Neuronal stem cell (in vitro differentiated cells): Measurements from ENCODE around the gene CASZ1.

ENCODE experiments used
- DNase-seq: peaks from one replicate; pipeline ENCODE4 v3.0.0-alpha.2; 2013; ENCODE audit warnings: low spot score
- H2AFZ ChIP-seq: one replicate; pipeline ENCODE4 v1.6.1; 2013; ENCODE audit warnings: mild to moderate bottlenecking, low read length, inconsistent platforms
- H2AK5ac ChIP-seq: 2 replicates; pipeline ENCODE4 v1.6.1; 2013; ENCODE audit warnings: low read depth, mild to moderate bottlenecking, inconsistent platforms, low read length, moderate library complexity, mixed read lengths
- H2BK120ac ChIP-seq: 2 replicates; pipeline ENCODE4 v1.6.1; 2013; ENCODE audit warnings: low read depth, mild to moderate bottlenecking, inconsistent platforms, low read length, moderate library complexity, mixed read lengths
- H2BK12ac ChIP-seq: one replicate; pipeline ENCODE4 v1.6.1; 2013; ENCODE audit warnings: low read length, inconsistent platforms
- H2BK15ac ChIP-seq: 2 replicates; pipeline ENCODE4 v1.6.1; 2013; ENCODE audit warnings: mild to moderate bottlenecking, low read length, inconsistent platforms, mixed read lengths
- H2BK5ac ChIP-seq: one replicate; pipeline ENCODE4 v1.6.1; 2013; ENCODE audit warnings: inconsistent platforms, mild to moderate bottlenecking, low read length, moderate library complexity
- H3K14ac ChIP-seq: one replicate; pipeline ENCODE4 v1.6.1; 2013; ENCODE audit warnings: low read length, inconsistent platforms
- H3K18ac ChIP-seq: 2 replicates; pipeline ENCODE4 v1.6.1; 2013; ENCODE audit warnings: low read length, inconsistent platforms
- H3K23ac ChIP-seq: 2 replicates; pipeline ENCODE4 v1.6.1; 2013; ENCODE audit warnings: low read depth, mild to moderate bottlenecking, mixed read lengths, low read length, inconsistent platforms; ENCODE audit not compliant: poor library complexity
- H3K27ac ChIP-seq: replicated peaks from 3 replicates; pipeline ENCODE4 v1.5.1; 2013; ENCODE audit warnings: low read length, inconsistent platforms
- H3K27me3 ChIP-seq, 3 experiments: 2 replicates each; pipeline ENCODE4 v1.6.1; 2013; ENCODE audit warnings: low read length in 3 of 3, mild to moderate bottlenecking in 2 of 3, inconsistent platforms in 1 of 3, low read depth in 1 of 3, mixed read lengths in 1 of 3, moderate library complexity in 1 of 3; ENCODE audit not compliant: control insufficient read depth in 3 of 3, insufficient read depth in 3 of 3
- H3K36me3 ChIP-seq, 2 donors: replicated peaks in 1 of 2; 2 replicates each; pipeline ENCODE4 v1.6.1; 2013; ENCODE audit warnings: low read length in 2 of 2; ENCODE audit not compliant: control insufficient read depth in 2 of 2, insufficient read depth in 2 of 2
- H3K4ac ChIP-seq: 2 replicates; pipeline ENCODE4 v1.6.1; 2013; ENCODE audit warnings: inconsistent platforms, mild to moderate bottlenecking, low read length, moderate library complexity
- H3K4me1 ChIP-seq, 2 donors: 1 replicate in 1 of 2; 2 replicates in 1 of 2; pipeline ENCODE4 v1.6.1; 2013; ENCODE audit warnings: low read length in 2 of 2, low read depth in 1 of 2; ENCODE audit not compliant: control insufficient read depth in 2 of 2, insufficient read depth in 1 of 2
- H3K4me2 ChIP-seq: one replicate; pipeline ENCODE4 v1.6.1; 2013; ENCODE audit warnings: mild to moderate bottlenecking, low read length, inconsistent platforms; ENCODE audit not compliant: insufficient read depth, poor library complexity, severe bottlenecking
- H3K4me3 ChIP-seq, 2 donors: 2 replicates each; pipeline ENCODE4 v1.5.1; 2013; ENCODE audit warnings: low read length in 2 of 2, mild to moderate bottlenecking in 2 of 2, inconsistent platforms in 1 of 2, moderate library complexity in 1 of 2
- H3K79me1 ChIP-seq: one replicate; pipeline ENCODE4 v1.6.1; 2013; ENCODE audit warnings: low read depth, mild to moderate bottlenecking, inconsistent platforms, low read length, moderate library complexity
- H3K9ac ChIP-seq: one replicate; pipeline ENCODE4 v1.6.1; 2013; ENCODE audit warnings: mild to moderate bottlenecking, low read depth, low read length, inconsistent platforms; ENCODE audit not compliant: poor library complexity
- H3K9me3 ChIP-seq, 2 donors: replicated peaks in 1 of 2; 2 replicates each; pipeline versions ENCODE3 to v1.6.1; 2013; ENCODE audit warnings: low read length in 2 of 2, mild to moderate bottlenecking in 2 of 2, inconsistent platforms in 1 of 2, low read depth in 1 of 2, mixed read lengths in 1 of 2, moderate library complexity in 1 of 2; ENCODE audit not compliant: control insufficient read depth in 2 of 2, insufficient read depth in 1 of 2
- H4K8ac ChIP-seq: one replicate; pipeline ENCODE4 v1.6.1; 2013; ENCODE audit warnings: low read depth, mild to moderate bottlenecking, inconsistent platforms, low read length, moderate library complexity
- H4K91ac ChIP-seq: one replicate; pipeline ENCODE4 v1.6.1; 2013; ENCODE audit warnings: low read length, low read depth, mild to moderate bottlenecking, inconsistent platforms; ENCODE audit not compliant: poor library complexity
- WGBS, 2 donors: extraction: QIAGEN DNeasy Blood & Tissue Kit; methylation state at CpG; one replicate each; pipeline ENCODE4 v1.1.7; 2013; ENCODE audit warnings: missing lambda C conversion rate in 2 of 2, mixed read lengths in 1 of 2; ENCODE audit not compliant: insufficient read length in 2 of 2, insufficient replicate concordance in 1 of 2; ENCODE audit errors: extremely low coverage in 2 of 2; 5-methylcytosine and 5-hydroxymethylcytosine counted together

The CASZ1 gene

DNA sequence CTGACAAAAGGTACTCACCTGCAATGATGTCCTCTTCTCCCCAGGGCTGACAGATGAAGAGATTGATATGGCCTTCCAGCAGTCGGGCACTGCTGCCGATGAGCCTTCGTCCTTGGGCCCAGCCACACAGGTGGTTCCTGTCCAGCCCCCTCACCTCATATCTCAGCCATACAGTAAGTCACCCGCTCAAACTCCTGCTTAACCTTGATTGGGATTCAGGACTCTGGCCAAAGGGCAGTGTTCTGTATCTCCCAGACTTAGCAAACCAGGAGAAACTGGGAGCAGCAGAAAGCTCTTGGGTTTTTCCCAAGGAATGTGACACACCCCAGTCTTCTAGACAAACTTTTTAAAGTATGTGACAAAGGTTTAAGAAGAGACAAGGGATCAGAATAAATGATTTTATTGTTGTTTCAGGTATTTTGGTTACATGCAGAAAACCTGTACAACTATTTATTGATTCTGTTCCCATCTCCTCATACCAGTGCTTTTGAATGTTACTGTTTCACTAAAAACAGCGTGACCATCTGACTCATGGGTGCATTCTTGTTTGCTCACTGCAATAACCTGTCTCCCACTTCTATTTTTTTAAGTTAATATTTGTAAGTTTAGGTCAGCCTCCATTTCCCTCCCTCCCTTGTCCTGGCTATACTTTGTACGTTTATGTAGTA lies 197.1 kb downstream of the CASZ1 start:
- no peak overlapping the region for H3K18ac ChIP-seq
- WGBS, 2 donors, result no CpG with 5 or more reads among the region's 6 CpGs

DNA sequence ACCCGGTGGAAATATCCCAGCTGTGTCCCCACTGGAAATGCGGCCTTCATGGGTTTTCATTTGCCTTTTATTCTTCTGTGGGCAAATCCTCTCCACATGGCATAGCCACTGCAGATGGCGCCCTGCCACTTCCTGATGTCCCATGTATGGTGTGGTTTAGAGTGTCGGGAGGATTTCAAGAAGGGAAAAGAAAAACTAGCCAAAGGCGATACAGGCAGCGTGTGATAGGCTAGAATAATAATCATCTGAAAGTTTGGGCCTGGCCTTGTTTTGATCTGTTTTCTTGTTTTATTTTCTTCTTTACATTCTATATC lies 198.1 kb downstream of the CASZ1 start:
- H3K36me3 ChIP-seq, result peaks cover 0 to 5% of the 10 kb centered on the region in 2 donors
- H4K91ac ChIP-seq, result no peak overlapping the region
- peaks cover 16 to 18% of the 10 kb centered on the region in 2 donors for H3K4me1 ChIP-seq
- H2AK5ac ChIP-seq, result no peak overlapping the region
- WGBS, 2 donors, result no CpG with 5 or more reads among the region's 6 CpGs
- H3K4ac ChIP-seq, result no peak overlapping the region
- no peaks in the 10 kb centered on the region for H3K9me3 ChIP-seq
- no peak overlapping the region for H3K18ac ChIP-seq
- DNase-seq, result no peak
- H3K23ac ChIP-seq, result no peak overlapping the region
- H3K4me3 ChIP-seq, result no peak overlapping the region
- no peak overlapping the region for H2BK120ac ChIP-seq
- no peak overlapping the region for H3K4me2 ChIP-seq
- no peak overlapping the region for H3K14ac ChIP-seq
- no peaks in the 10 kb centered on the region for H3K79me1 ChIP-seq
- H3K27ac ChIP-seq, result no peak overlapping the region
- no peak overlapping the region for H3K9ac ChIP-seq
- peak overlapping the region; percentile 50 for H2AFZ ChIP-seq
- H3K27me3 ChIP-seq, result no peaks in the 10 kb centered on the region
- no peak overlapping the region for H2BK15ac ChIP-seq
- H2BK5ac ChIP-seq, result no peak overlapping the region
- no peak overlapping the region for H2BK12ac ChIP-seq
- no peak overlapping the region for H4K8ac ChIP-seq

More for the DNA sequence above, 197.1 kb downstream of the CASZ1 start:
- Histone ChIP-seq H2BK5ac (no peak overlapping the region), H2BK15ac (no peak overlapping the region), H3K27me3 (no peaks in the 10 kb centered on the region), H3K79me1 (no peaks in the 10 kb centered on the region), H3K4me3 (no peak overlapping the region), H3K27ac (no peak overlapping the region), H2AFZ (no peak overlapping the region), H4K8ac (no peak overlapping the region), H3K23ac (no peak overlapping the region), H3K36me3 (peaks cover 0 to 5% of the 10 kb centered on the region in 2 donors), H4K91ac (no peak overlapping the region), H2BK12ac (no peak overlapping the region), H3K14ac (no peak overlapping the region), H3K4ac (no peak overlapping the region), H2AK5ac (no peak overlapping the region), H3K4me2 (no peak overlapping the region), H3K9me3 (no peaks in the 10 kb centered on the region), H2BK120ac (no peak overlapping the region), H3K4me1 (peaks cover 14 to 17% of the 10 kb centered on the region in 2 donors), H3K9ac (no peak overlapping the region)
- no peak for DNase-seq

DNA sequence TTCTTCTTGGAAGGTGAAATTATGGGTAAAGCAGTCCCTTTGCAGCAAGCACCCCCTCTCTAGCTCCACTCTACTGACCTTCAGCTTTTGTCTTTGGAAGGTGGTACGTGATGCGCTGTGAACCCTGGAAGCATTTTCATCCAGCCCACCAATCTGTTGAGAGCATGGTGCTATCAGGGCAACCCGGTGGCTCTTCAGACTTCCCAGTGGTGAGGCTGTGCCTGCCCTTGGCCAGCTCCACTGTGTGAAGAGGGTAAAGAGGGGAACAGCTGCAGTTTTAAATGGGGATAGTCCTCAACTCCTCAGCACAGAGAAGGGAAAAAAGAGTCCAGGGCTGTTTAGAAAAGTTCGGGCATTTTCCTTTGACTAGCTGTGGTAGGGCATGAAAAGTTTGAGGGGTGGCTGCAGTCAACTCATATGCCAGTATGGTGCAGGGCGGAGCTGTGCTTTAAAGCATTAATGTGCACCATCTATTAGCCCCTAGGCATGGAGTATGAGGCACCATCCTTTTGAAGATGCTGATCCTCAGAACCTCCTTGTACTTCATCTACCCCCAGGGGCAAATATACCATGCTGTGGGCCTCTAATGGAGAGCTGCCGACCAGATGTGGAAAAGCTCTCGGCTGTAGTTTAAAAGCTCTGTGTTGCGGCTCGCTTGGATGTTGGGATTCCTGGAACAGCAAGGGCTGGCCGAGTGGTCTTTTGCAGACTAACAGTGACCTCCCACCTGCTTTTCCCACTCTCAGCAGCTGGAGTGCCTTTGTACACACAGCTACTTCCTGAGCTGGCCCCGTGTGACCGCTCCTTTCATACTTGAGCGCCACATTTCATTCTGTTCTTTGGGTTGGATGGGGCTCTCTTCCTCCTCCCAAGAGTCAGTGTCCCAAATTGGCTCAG lies 198.7 kb downstream of the CASZ1 start:
- peaks cover 0 to 5% of the 10 kb centered on the region in 2 donors for H3K36me3 ChIP-seq
- H3K4ac ChIP-seq, result no peak overlapping the region
- WGBS, 2 donors, result no CpG with 5 or more reads among the region's 13 CpGs
- H3K18ac ChIP-seq, result no peak overlapping the region
- no peaks in the 10 kb centered on the region for H3K9me3 ChIP-seq
- H3K27ac ChIP-seq, result no peak overlapping the region
- no peak overlapping the region for H2BK5ac ChIP-seq
- no peak overlapping the region for H3K23ac ChIP-seq
- no peak overlapping the region for H2AK5ac ChIP-seq
- no peaks in the 10 kb centered on the region for H3K79me1 ChIP-seq
- H3K4me3 ChIP-seq, result no peak overlapping the region
- peaks cover 16 to 20% of the 10 kb centered on the region in 2 donors for H3K4me1 ChIP-seq
- no peak for DNase-seq
- H3K9ac ChIP-seq, result peak overlapping the region; percentile 47
- no peak overlapping the region for H4K8ac ChIP-seq
- no peak overlapping the region for H2BK120ac ChIP-seq
- no peaks in the 10 kb centered on the region for H3K27me3 ChIP-seq
- H4K91ac ChIP-seq, result no peak overlapping the region
- H2AFZ ChIP-seq, result peak overlapping the region; percentile 50
- H2BK12ac ChIP-seq, result no peak overlapping the region
- no peak overlapping the region for H2BK15ac ChIP-seq
- H3K14ac ChIP-seq, result no peak overlapping the region
- H3K4me2 ChIP-seq, result no peak overlapping the region

GRCh38 chr1:10596780-10597179 lies 199.7 kb downstream of the CASZ1 start:
- Histone ChIP-seq H2BK15ac (no peak overlapping the region), H4K8ac (no peak overlapping the region), H3K23ac (no peak overlapping the region), H3K79me1 (no peaks in the 10 kb centered on the region), H3K36me3 (peaks cover 0 to 5% of the 10 kb centered on the region in 2 donors), H2BK5ac (no peak overlapping the region), H2AFZ (no peak overlapping the region), H3K4me1 (peaks cover 16 to 22% of the 10 kb centered on the region in 2 donors), H2BK120ac (no peak overlapping the region), H2AK5ac (no peak overlapping the region), H2BK12ac (no peak overlapping the region), H3K27ac (no peak overlapping the region), H3K14ac (no peak overlapping the region), H3K4me2 (no peak overlapping the region), H3K18ac (no peak overlapping the region), H3K4ac (no peak overlapping the region), H3K9me3 (no peaks in the 10 kb centered on the region), H3K27me3 (no peaks in the 10 kb centered on the region), H4K91ac (no peak overlapping the region), H3K4me3 (no peak overlapping the region), H3K9ac (no peak overlapping the region)
- no peak for DNase-seq
- no CpG with 5 or more reads among the region's 6 CpGs for WGBS, 2 donors
